GM15510 (cell line): Measurements from ENCODE around the gene ZC3H8.

ENCODE experiments used
- POLR2A ChIP-seq: IDR thresholded peaks from 3 replicates; pipeline ENCODE4 v1.6.1; 2011; ENCODE audit warnings: borderline replicate concordance; ENCODE audit not compliant: insufficient read length; ENCODE audit errors: extremely low read depth

The ZC3H8 gene

DNA sequence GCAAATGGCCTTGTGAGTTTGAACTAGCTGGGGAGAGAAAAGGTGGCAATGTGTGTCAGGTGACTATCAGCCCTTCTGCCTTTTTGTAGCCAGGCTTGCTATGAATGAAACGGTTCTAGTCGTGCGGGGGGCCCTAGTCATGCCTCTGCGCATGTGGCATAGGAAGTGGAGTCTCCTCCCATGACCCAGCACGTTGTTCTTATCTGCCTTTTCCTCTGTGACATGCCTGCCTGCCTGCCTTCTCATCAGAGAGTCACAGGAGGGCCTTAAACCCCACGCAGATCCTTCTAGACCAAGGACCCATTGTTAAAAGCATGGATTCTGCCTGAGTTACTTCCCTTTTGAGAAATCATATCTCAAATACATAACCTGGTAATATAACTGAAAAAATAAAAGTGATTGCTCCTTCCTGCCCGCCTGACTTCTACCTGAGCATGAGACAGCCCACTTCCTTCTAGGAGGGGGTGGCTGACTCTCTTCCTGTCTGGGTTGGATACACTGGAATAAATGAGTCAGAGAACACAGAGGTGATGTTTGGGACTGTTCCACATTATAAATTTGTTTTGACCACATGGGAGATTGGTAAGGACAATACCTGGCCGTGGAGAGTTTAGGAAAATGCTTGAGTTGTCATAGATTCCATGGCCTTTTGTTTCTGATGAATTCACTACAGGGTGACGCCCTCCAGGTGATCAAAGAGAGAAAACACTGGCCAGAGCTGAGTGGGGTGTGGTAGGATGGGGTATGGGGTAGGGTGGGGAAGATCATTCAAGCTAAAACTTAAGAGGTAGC is 66.8 kb downstream of the ZC3H8 start:
- no peak for TF ChIP-seq POLR2A

DNA sequence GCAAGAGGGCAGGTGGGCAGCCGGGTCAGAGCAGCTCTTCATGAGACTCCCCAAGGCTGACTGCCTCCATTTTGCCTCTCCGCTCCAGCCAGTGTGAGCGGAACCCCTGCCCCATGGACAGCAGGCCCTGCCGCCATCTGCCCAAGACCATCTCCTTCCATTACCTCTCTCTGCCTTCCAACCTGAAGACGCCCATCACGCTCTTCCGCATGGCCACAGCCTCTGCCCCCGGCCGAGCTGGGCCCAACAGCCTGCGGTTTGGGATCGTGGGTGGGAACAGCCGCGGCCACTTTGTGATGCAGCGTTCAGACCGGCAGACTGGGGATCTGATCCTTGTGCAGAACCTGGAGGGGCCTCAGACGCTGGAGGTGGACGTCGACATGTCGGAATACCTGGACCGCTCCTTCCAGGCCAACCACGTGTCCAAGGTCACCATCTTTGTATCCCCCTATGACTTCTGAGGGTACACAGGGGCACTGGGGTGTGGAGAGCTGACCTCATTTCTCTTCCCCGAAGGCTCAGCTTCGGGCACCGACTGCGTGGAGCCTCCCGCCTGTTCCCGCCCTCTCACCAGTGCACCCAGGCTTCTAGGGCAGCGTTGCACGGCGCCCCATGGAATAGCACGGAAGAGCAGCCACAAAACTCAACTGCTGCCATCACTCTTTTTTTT is 67.7 kb downstream of the ZC3H8 start:
- TF ChIP-seq POLR2A = no peak

DNA sequence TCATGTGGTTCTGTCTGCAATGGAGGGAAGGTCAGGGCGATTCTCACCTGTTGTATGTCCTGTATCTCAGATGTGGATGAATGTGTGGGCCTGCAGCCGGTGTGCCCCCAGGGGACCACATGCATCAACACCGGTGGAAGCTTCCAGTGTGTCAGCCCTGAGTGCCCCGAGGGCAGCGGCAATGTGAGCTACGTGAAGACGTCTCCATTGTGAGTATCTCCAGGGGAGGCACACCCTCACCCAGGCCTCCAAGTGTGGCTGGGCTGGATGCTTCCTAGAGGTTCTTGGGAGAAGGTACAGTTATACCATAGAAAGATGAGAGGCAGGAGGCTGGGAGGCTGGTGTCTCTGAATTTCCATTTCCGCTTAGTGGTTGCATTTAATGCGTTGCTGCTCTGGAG is 69.7 kb downstream of the ZC3H8 start:
- TF ChIP-seq POLR2A = no peak

DNA sequence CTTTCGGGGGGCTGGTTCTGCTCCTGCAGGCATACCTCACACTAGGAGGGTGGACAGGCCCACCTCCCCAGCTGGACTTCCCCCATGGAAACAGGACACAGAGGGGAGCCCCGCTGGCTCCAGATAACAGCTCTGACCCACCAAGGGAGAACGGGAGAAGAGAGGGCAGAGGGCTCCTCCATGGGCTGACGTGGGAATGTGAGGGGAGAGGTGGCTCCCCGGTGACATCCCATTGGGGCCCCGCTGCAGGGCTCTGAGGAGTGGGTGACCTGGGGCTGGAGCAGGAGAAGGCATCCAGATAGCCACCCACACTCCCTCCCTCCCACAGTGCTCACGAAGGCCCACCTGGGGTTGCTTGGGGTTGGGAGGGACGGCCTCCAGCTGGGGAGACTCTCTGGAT is 70.7 kb downstream of the ZC3H8 start:
- TF ChIP-seq POLR2A = no peak

DNA sequence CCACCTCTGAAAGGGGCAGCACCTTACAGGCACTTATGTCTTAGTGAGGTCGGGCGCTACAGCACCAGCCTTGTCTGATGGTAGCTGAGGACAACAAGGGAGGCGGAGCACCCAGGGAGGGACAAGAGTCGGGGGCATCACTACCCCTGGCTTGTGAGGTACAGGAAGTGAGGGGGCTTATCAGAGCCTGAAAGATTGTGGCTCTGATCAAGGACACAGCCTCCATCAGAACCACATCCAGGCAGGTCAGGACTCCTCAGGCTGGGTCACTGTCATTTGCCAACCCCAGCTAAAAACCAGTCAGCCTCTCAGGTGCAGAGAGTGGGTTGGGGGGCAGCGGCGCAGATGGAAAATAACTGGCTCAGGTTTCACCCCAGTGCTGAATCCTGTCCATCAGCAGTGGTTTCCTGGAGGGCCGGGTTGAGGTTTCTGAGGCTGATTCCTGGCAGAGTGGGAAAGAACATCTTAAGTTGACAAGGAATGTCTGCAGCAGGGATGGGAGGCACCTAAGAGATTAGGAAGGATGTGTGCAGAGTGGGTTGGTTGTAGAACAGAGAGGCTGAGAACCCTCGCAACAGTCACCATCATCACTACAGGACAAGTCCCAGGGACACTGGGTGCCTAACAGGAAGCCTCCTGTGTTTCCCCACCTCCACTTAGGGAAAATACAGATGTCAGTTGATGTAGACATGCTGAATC is 71.4 kb downstream of the ZC3H8 start:
- no peak for TF ChIP-seq POLR2A

DNA sequence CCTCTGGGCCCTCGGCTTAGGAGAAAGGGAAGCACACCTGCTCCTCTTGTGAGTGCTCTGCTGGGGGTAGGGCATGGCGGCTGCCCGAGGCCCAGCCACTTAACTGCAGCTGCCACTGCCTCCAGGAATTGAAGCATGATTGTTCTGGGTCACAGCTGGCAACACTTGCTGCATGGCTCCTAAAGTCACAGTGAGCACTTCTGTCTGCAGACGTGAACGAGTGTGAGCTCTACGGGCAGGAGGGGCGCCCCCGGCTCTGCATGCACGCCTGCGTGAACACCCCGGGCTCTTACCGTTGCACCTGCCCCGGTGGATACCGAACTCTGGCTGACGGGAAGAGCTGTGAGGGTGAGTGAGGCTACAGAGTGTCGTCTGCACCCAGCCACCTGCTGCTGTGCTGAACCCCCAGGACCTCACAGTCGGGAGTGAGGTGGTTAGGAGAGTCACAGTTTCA is 72.2 kb downstream of the ZC3H8 start:
- no peak for TF ChIP-seq POLR2A

DNA sequence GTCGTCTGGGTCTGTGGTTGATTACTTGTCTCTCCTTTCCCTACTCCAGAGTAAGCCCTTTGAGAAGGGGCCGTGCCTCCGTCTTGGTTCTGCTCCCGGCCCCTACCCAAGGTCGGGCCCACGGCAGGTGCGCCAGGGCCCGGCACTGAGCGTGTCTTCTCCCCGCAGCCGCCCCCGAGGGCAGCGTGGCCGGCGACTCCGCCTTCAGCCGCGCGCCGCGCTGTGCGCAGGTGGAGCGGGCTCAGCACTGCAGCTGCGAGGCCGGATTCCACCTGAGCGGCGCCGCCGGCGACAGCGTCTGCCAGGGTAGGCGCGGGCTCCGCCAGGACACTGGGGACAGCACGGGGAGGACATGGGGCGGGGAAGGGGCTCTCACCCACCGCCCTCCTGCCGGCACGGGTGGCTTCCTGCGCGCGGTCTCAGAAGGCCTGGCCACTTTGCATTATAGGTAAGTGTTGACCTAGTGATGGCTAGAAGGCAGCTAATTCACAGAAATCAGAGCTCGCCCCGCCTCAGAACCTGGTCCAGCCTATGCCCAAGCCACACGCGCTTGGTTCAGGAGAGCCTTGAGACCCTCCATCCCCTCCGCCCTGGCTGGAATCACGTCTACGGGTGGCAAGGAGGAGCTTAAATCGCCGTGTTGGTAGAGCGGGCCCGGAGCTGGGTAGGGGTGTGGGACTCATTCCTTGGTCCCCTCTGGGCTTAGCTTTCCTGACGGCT is 73.1 kb downstream of the ZC3H8 start:
- TF ChIP-seq POLR2A = no peak

DNA sequence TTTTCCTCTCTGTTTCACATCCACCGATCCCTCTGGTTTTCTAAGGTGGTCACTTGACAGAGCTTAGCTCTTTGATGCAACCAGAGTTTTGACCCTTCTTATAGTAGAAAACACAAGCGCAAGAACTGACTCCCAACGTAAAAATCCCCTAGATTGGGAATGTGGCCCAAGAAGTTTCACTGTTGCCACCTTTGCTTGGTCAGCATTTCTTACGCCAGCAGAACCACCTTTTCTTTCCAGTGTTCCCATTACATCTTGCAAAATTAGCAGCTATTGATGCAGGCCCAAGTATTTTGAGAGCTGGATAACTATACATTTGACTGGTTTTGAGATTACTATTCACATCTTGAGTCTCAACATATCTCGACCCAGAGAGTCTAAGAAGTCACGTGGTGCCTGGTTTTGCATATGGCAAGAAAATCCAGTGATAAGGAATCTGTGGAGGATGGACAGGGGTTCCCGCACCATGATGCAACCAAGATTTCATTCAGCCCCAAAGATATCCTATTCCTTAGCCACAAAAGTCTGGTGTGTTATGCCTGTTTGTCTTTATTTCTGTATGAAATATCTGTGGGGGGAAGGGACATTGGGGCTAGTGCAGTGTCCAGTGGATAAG is 78.8 kb downstream of the ZC3H8 start:
- TF ChIP-seq POLR2A = no peak

DNA sequence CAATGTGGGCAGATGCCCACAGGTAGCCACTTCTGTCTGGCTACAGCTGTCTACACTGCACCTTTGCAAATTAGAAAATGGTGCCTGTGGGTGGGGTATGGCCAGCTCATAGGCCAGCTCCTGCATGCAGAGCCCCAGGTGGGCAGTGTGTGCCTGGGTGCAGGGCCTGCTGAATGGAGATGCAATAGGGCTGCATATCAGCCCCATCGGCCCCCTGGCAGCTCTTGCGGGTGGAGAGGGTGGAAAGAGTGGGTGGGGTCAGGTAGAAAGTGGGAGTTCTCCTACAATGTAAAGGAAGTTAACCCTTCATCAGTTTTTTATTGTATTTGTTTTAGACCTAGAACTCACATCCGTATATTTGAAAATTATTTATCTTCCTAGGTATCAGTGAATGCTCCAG is 79.5 kb downstream of the ZC3H8 start:
- no peak for TF ChIP-seq POLR2A

DNA sequence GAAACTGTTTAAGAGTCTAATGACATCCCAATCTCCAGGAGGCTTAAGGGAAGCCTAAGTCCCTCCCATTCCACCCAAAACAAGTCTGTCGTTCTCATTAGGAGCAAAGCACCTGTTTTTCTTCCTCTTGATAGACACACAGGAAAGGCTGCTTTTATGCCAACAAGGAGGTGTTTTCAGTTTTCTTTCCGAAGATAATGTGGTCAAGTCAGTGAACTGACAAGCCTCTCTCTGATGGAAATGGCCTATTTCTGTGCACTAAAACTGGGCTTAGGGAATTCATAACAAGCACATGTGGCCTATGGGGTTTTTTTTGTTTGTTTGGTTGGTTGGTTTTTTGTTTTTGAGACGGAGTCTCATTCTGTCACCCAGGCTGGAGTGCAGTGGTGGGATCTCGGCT is 80.5 kb downstream of the ZC3H8 start:
- no peak for TF ChIP-seq POLR2A

DNA sequence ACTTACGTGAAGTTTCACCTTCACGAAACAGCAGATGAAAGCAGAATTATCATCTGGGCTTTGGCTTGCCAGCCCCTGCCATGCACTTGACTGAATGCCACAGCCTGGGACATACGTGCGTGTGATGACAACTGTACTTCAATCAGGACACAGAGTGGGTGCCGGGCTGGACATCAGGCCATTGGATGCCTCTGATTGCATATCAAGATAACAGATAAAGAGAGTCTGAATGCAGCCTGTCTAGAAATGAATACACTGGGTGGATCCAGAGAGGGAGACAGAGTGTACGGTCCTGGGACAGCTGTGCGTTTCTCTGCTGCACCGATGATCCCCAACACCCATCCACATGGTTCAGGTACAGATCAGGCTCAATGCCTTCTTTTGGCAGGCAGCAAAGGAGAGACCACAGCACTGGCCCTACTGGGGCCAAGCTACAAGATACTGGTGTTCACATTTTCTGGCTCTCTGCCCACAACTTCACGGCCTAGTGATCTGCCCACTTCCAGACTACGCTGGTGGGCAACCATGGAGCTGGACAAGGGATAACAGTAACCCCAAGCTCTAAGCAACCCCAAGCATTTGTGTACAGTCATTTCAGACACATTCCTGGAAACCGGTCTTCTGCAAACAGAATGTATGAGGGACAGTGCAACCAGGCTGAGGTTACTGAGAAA is 81.1 kb downstream of the ZC3H8 start:
- no peak for TF ChIP-seq POLR2A

DNA sequence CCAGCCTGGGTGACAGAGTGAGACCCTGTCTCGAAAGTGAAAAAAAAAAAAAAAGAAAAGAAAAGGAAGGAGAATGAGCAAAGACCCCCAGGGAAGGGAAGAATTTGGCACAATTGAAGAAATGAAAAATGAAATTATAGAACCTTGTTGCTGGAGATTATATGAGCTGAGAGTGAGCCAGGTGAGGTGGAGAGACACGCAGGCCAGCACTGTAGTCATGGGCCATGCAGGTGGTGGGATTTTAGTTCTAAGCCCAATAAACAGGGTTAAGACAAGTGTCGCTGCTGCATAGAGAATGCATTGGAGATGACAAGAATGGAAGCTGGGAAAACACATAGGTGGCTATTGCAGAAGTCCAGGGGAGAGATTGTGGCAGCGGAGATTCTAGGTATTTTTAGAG is 84.3 kb downstream of the ZC3H8 start:
- TF ChIP-seq POLR2A = no peak

DNA sequence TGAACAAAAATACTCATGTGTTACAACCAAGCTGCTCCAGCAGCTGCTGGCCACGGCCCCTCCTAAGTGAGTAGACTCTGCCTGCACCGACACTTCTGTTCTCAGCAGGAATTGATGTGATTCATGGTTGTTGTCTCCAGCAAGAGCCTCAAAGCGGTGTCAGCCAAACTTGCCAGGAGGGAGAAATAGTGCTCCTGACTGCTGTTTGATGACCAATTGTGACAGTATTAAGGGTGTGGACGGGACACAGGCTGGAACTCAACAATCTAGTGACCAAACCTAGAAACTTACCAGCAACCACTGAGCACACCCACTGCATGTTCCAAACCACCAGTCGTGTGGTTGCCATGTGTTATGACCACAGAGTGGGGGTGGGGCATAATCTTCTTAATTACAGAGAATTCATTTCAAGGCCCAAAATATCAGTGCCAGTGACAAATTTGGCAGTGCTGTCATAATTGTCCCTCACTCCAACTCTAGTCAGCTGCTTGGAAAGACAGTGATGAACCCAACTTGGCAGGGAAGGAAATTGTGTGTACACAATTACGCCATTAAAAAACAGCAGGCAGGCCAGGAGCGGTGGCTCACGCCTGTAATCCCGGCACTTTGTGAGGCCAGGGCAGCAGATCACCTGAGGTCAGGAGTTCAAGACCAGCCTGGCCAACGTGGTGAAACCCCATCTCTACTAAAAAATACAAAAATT is 86.3 kb downstream of the ZC3H8 start:
- TF ChIP-seq POLR2A = no peak

DNA sequence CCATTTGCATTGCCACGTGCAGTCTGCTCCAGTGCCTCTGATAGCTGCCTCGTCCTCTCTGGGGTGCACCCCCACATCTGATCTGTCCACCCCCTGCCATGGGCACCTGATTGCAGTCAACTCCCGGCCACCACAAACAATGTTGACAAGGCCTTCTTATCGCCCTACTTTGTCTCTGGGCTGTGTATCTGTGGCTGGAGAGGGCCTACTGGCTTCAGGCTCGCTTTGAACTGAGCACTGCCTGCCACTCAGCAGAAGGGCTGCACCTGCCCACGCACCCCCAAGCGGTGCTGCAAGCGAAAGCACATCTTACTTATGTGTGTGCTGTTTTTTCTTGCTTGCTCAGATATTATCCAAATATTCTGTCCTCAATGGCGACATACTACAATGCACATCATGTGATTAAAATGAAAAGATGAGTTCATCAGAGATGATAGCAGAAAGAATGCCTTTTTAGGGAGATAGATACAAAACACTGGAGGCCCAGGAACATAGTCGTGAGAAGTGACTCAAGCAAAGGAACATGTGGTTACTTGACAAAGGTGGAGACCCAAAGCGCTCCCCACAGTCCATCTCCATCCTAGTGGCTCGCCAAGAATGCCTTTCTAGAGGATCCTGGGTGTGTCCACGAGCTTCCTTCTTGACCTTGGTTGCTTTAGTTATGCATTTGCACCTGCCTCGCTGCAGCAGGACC is 87.9 kb downstream of the ZC3H8 start:
- TF ChIP-seq POLR2A = no peak

DNA sequence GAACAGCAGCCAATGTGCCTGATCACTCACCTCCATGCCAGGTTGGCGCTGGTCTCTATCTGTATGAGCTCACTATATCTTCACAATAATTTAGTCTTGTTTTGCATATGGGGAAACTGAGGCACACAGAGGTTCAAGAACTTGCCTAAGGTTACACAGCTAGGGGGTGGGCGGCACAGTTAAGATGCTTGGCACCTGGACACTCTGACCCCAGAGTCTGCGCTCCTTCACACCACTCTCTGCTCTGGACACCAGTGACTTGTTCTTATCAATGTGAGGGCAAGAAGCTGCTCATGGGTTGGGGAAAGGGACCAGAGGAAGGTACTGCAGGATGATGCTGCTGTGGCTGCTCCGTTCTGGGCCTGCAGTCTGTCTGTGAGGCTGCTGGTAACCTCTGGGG is 89.5 kb downstream of the ZC3H8 start:
- no peak for TF ChIP-seq POLR2A
